VCaP (cell line): ENCODE measurements around the gene TECR.
A peak's percentile ranks its signal among the peaks of the same experiment; 100 is the strongest.

Experiments
- H3K27ac ChIP-seq: fragments of 450-650 bp; 2 replicates; pipeline ENCODE4 v1.5.1; 2017
- CTCF ChIP-seq: fragments of 450-650 bp; conservative IDR thresholded peaks from 2 replicates; pipeline ENCODE4 v1.5.1; 2017; ENCODE audit warnings: mild to moderate bottlenecking, moderate library complexity

The TECR gene

GRCh38 chr19:14554382-14554812 is 25.0 kb downstream of the TECR start:
- TF ChIP-seq CTCF: peak; percentile 40; the same call in 1 of the 2 replicates
- H3K27ac ChIP-seq: peak overlapping the region; percentile 82

- no peak for TF ChIP-seq CTCF
- H3K27ac ChIP-seq: no peak overlapping the region; the same call in 1 of the 2 replicates
Observed at GRCh38 chr19:14555918-14556661, 26.7 kb downstream of the TECR start.

GRCh38 chr19:14556662-14557188 is 27.3 kb downstream of the TECR start:
- TF ChIP-seq CTCF: peak; percentile 96
- H3K27ac ChIP-seq: no peak overlapping the region; the same call in 1 of the 2 replicates

- no peak overlapping the region for H3K27ac ChIP-seq
- TF ChIP-seq CTCF: no peak
Observed at GRCh38 chr19:14558370-14559066, 29.1 kb downstream of the TECR start.

- H3K27ac ChIP-seq: no peak overlapping the region
Observed at GRCh38 chr19:14559916-14560775, 30.8 kb downstream of the TECR start.

GRCh38 chr19:14560776-14561108 is 31.3 kb downstream of the TECR start:
- H3K27ac ChIP-seq: no peak overlapping the region
- no peak for TF ChIP-seq CTCF

More at GRCh38 chr19:14559916-14560775, 30.8 kb downstream of the TECR start:
- no peak for TF ChIP-seq CTCF
